HepG2 (cell line): ENCODE measurements around the gene NFS1. TPM values are rescaled to one million over a fixed set of nuclear protein-coding genes. Genes with fewer than 3 reads are reported as not detected.

ENCODE experiments used
- AKAP8 ChIP-seq: sonication (generic); formaldehyde crosslinking; IDR thresholded peaks from 2 replicates; pipeline ENCODE4 v1.5.1; 2020; ENCODE audit warnings: mild to moderate bottlenecking, missing genetic modification reagents
- ERF ChIP-seq: IDR thresholded peaks from 2 replicates; pipeline ENCODE4 v1.6.1; 2018; ENCODE audit warnings: missing biosample characterization, missing genetic modification reagents
- GLI4 ChIP-seq: sonication (generic); formaldehyde crosslinking; IDR thresholded peaks from 2 replicates; pipeline ENCODE4 v1.5.1; 2020; ENCODE audit warnings: missing genetic modification reagents, mild to moderate bottlenecking, moderate library complexity, borderline replicate concordance
- KAT7 ChIP-seq: IDR thresholded peaks from 2 replicates; pipeline ENCODE4 v1.6.1; 2018; ENCODE audit warnings: borderline replicate concordance, missing compliant biosample characterization
- MAFF ChIP-seq: IDR thresholded peaks from 2 replicates; pipeline ENCODE4 v1.6.1; 2011; ENCODE audit warnings: low read depth, low read length, improper control_type of control experiment
- NR2F6 ChIP-seq, 2 experiments: IDR thresholded peaks; 2 replicates each; pipeline ENCODE4 v1.6.1; 2016; ENCODE audit warnings: antibody characterized with exemption in 1 of 2, mild to moderate bottlenecking in 1 of 2
- PAF1 ChIP-seq: IDR thresholded peaks from 2 replicates; pipeline ENCODE4 v1.6.1; 2016; ENCODE audit warnings: missing genetic modification reagents, missing compliant biosample characterization
- PCBP1 ChIP-seq: fragments of 200-400 bp; formaldehyde crosslinking; IDR thresholded peaks from 2 replicates; pipeline ENCODE4 v1.6.1; 2017; ENCODE audit warnings: mild to moderate bottlenecking, low read depth, low read length, borderline replicate concordance
- RFX5 ChIP-seq: IDR thresholded peaks from 2 replicates; pipeline ENCODE4 v1.6.1; 2011; ENCODE audit warnings: low read depth, low read length, improper control_type of control experiment
- RXRB ChIP-seq: IDR thresholded peaks from 2 replicates; pipeline ENCODE4 v1.6.1; 2016; ENCODE audit warnings: borderline replicate concordance, missing genetic modification reagents, missing compliant biosample characterization
- SATB2 ChIP-seq: sonication (generic); formaldehyde crosslinking; IDR thresholded peaks from 2 replicates; pipeline ENCODE4 v1.5.0; 2020; ENCODE audit warnings: missing genetic modification reagents
- SKI ChIP-seq: fragments of 450-650 bp; IDR thresholded peaks from one replicate; pipeline ENCODE4 v1.6.1; 2018; ENCODE audit warnings: mild to moderate bottlenecking; ENCODE audit not compliant: partially characterized antibody
- TBL1XR1 ChIP-seq: fragments of 150-350 bp; IDR thresholded peaks from 2 replicates; pipeline ENCODE4 v1.6.1; 2014; ENCODE audit warnings: borderline replicate concordance, low read length; ENCODE audit not compliant: partially characterized antibody
- ZFP36L2 ChIP-seq: sonication (generic); formaldehyde crosslinking; IDR thresholded peaks from 2 replicates; pipeline ENCODE4 v1.4.0; 2020; ENCODE audit warnings: missing genetic modification reagents
- ZFP90 ChIP-seq: sonication (generic); formaldehyde crosslinking; IDR thresholded peaks from 2 replicates; pipeline ENCODE4 v1.8.0; 2022; ENCODE audit warnings: missing genetic modification reagents, mild to moderate bottlenecking, inconsistent platforms, borderline replicate concordance
- ZIK1 ChIP-seq: sonication (generic); formaldehyde crosslinking; IDR thresholded peaks from 2 replicates; pipeline ENCODE4 v1.5.0; 2020; ENCODE audit warnings: mild to moderate bottlenecking, low read depth, missing genetic modification reagents, borderline replicate concordance
- polyA plus RNA-seq, 8 experiments: library from polyadenylated mRNA; depleted of rRNA in 3 of 8; stranded (reverse) in 7 of 8; unstranded in 1 of 8; fragments of >200 nt; fragmentation: Illumina TruSeq in 4 of 8; extraction: Trizol in 4 of 8; gene quantifications; 2 replicates each; pipeline versions ENCODE4 v1.2.1 to v1.2.3, GENCODE V29; 2011 to 2016; ENCODE audit warnings: low read depth in 4 of 8, missing spikeins in 1 of 8, mixed read lengths in 1 of 8; ENCODE audit not compliant: insufficient read depth in 1 of 8
- total RNA-seq, 5 experiments: library from RNA; depleted of rRNA; stranded (reverse); fragments of >200 nt; fragmentation: Illumina TruSeq; extraction: Trizol; gene quantifications; 2 replicates each; pipeline ENCODE4 v1.2.3, GENCODE V29; 2016; ENCODE audit warnings: low read depth in 1 of 5
- TF ChIP-seq, protein P1 (sequence below): sonication (generic); formaldehyde crosslinking; IDR thresholded peaks from 2 replicates; pipeline ENCODE4 v1.5.0; 2020; ENCODE audit warnings: mild to moderate bottlenecking, missing genetic modification reagents
- TF ChIP-seq, protein P2 (sequence below): sonication (generic); formaldehyde crosslinking; IDR thresholded peaks from 2 replicates; pipeline ENCODE4 v1.5.1; 2020; ENCODE audit warnings: mild to moderate bottlenecking, missing genetic modification reagents, borderline replicate concordance
- TF ChIP-seq, protein P3 (sequence below): sonication (generic); formaldehyde crosslinking; IDR thresholded peaks from 2 replicates; pipeline ENCODE4 v1.4.0; 2020; ENCODE audit warnings: missing genetic modification reagents

NFS1 gene
- total and polyA plus RNA-seq, 2 of the 13 experiments (the other 11 are each of a cell fraction or from before 2014, with no cell fraction given) = 65.9 to 88.1 TPM

DNA sequence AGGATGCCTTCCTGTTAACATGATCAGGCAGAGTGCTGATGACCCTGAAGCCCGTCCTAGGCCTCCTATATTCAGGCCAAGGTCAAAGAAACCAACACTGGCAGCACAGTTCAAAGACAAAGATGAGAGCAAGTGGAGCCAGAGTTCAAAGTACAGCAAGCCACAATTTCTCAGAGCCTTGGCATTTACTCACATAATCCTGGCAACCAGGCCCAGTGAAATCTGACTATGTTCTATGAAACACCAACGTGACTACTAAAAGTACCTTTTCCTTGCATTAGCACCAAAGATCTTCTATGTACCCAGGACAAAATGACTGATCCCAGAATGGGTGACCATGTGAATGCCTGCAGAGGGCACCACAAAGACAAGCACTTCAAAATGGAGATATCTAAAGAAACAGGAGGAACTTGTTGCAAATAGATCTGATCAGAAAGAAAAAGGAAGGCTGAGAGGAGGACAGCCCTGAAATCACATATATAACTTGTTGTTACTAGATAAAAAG lies 3.9 kb downstream of the NFS1 start (continued):
- TF ChIP-seq TBL1XR1 (no peak), GLI4 (no peak), PCBP1 (no peak), SKI (peak; percentile 44), ZFP90 (CRISPR knock-in tag) (no peak), RFX5 (no peak), AKAP8 (CRISPR knock-in tag) (no peak), MAFF (no peak), SATB2 (no peak), RXRB (CRISPR knock-in tag) (peak; percentile 92), ZIK1 (no peak), ZFP36L2 (no peak), KAT7 (CRISPR knock-in tag) (no peak), ERF (CRISPR knock-in tag) (no peak), NR2F6 (IDR thresholded peaks at IDR 0.05) (peak; percentile 70), NR2F6 (CRISPR knock-in tag; IDR thresholded peaks at IDR 0.05) (peak; percentile 65), PAF1 (CRISPR knock-in tag) (no peak)
- TF ChIP-seq, protein P1, sequence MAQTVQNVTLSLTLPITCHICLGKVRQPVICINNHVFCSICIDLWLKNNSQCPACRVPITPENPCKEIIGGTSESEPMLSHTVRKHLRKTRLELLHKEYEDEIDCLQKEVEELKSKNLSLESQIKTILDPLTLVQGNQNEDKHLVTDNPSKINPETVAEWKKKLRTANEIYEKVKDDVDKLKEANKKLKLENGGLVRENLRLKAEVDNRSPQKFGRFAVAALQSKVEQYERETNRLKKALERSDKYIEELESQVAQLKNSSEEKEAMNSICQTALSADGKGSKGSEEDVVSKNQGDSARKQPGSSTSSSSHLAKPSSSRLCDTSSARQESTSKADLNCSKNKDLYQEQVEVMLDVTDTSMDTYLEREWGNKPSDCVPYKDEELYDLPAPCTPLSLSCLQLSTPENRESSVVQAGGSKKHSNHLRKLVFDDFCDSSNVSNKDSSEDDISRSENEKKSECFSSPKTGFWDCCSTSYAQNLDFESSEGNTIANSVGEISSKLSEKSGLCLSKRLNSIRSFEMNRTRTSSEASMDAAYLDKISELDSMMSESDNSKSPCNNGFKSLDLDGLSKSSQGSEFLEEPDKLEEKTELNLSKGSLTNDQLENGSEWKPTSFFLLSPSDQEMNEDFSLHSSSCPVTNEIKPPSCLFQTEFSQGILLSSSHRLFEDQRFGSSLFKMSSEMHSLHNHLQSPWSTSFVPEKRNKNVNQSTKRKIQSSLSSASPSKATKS (CRISPR knock-in tag) = no peak
- TF ChIP-seq, protein P2, sequence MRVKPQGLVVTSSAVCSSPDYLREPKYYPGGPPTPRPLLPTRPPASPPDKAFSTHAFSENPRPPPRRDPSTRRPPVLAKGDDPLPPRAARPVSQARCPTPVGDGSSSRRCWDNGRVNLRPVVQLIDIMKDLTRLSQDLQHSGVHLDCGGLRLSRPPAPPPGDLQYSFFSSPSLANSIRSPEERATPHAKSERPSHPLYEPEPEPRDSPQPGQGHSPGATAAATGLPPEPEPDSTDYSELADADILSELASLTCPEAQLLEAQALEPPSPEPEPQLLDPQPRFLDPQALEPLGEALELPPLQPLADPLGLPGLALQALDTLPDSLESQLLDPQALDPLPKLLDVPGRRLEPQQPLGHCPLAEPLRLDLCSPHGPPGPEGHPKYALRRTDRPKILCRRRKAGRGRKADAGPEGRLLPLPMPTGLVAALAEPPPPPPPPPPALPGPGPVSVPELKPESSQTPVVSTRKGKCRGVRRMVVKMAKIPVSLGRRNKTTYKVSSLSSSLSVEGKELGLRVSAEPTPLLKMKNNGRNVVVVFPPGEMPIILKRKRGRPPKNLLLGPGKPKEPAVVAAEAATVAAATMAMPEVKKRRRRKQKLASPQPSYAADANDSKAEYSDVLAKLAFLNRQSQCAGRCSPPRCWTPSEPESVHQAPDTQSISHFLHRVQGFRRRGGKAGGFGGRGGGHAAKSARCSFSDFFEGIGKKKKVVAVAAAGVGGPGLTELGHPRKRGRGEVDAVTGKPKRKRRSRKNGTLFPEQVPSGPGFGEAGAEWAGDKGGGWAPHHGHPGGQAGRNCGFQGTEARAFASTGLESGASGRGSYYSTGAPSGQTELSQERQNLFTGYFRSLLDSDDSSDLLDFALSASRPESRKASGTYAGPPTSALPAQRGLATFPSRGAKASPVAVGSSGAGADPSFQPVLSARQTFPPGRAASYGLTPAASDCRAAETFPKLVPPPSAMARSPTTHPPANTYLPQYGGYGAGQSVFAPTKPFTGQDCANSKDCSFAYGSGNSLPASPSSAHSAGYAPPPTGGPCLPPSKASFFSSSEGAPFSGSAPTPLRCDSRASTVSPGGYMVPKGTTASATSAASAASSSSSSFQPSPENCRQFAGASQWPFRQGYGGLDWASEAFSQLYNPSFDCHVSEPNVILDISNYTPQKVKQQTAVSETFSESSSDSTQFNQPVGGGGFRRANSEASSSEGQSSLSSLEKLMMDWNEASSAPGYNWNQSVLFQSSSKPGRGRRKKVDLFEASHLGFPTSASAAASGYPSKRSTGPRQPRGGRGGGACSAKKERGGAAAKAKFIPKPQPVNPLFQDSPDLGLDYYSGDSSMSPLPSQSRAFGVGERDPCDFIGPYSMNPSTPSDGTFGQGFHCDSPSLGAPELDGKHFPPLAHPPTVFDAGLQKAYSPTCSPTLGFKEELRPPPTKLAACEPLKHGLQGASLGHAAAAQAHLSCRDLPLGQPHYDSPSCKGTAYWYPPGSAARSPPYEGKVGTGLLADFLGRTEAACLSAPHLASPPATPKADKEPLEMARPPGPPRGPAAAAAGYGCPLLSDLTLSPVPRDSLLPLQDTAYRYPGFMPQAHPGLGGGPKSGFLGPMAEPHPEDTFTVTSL (CRISPR knock-in tag) = no peak
- TF ChIP-seq, protein P3, sequence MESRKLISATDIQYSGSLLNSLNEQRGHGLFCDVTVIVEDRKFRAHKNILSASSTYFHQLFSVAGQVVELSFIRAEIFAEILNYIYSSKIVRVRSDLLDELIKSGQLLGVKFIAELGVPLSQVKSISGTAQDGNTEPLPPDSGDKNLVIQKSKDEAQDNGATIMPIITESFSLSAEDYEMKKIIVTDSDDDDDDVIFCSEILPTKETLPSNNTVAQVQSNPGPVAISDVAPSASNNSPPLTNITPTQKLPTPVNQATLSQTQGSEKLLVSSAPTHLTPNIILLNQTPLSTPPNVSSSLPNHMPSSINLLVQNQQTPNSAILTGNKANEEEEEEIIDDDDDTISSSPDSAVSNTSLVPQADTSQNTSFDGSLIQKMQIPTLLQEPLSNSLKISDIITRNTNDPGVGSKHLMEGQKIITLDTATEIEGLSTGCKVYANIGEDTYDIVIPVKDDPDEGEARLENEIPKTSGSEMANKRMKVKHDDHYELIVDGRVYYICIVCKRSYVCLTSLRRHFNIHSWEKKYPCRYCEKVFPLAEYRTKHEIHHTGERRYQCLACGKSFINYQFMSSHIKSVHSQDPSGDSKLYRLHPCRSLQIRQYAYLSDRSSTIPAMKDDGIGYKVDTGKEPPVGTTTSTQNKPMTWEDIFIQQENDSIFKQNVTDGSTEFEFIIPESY = no peak
